ENCODE measurements around the gene MFSD6. TPM values are rescaled to one million over a fixed set of nuclear protein-coding genes. Genes with fewer than 3 reads are reported as not detected.

Gene MFSD6
- total RNA-seq, 2 donors from 2014 or later, result 61.0 to 75.1 TPM

DNA sequence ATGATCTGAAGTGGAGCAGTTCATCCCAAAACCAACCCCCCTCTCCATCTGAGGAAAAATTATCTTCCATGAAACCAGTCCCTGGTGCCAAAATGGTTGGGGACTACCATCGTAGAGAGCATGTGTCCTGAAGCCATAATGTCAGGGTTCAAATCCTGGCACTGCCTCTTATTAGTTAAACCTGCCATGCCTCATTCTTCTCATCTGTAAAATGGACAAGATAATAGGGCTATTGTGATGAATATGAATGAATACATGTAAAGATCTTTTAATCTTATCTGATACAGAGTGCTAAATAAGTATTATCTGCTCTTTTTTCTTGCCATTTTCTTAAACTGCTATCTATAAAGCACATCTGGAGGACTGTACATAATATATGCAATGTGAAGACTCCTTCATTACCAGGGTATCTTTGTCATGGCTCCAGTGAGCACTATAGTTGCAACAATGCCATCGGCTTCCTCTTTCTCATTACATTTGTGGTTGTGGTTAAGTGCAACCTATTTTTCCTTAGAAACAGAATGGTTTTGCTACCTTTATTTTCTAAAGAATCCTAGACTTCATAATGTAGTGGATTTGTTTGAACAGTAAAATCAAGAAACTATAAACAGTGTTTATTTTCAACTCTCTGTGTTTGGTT, 27.0 kb downstream of the MFSD6 start:
- Histone ChIP-seq H3K36me3 (peaks cover 5% of the 10 kb centered on the region), H3K27me3 (replicated peaks; ENCODE audit: insufficient read depth) (no peaks in the 10 kb centered on the region), H3K9me3 (no peaks in the 10 kb centered on the region), H3K4me1 (ENCODE audit: control insufficient read depth in 1 of 2, low read depth in 2 of 2) (peaks cover 3 to 14% of the 10 kb centered on the region in 2 donors), H3K27ac (no peak overlapping the region), H3K4me3 (no peak overlapping the region)
- ATAC-seq (ENCODE audit: insufficient number of reproducible peaks, low FRiP score, low read depth) (no peak), DNase-seq (ENCODE audit: low spot score) (no peak)
- TF ChIP-seq, protein P1, sequence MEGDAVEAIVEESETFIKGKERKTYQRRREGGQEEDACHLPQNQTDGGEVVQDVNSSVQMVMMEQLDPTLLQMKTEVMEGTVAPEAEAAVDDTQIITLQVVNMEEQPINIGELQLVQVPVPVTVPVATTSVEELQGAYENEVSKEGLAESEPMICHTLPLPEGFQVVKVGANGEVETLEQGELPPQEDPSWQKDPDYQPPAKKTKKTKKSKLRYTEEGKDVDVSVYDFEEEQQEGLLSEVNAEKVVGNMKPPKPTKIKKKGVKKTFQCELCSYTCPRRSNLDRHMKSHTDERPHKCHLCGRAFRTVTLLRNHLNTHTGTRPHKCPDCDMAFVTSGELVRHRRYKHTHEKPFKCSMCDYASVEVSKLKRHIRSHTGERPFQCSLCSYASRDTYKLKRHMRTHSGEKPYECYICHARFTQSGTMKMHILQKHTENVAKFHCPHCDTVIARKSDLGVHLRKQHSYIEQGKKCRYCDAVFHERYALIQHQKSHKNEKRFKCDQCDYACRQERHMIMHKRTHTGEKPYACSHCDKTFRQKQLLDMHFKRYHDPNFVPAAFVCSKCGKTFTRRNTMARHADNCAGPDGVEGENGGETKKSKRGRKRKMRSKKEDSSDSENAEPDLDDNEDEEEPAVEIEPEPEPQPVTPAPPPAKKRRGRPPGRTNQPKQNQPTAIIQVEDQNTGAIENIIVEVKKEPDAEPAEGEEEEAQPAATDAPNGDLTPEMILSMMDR (IDR thresholded peaks at IDR 0.05), result no peak

DNA sequence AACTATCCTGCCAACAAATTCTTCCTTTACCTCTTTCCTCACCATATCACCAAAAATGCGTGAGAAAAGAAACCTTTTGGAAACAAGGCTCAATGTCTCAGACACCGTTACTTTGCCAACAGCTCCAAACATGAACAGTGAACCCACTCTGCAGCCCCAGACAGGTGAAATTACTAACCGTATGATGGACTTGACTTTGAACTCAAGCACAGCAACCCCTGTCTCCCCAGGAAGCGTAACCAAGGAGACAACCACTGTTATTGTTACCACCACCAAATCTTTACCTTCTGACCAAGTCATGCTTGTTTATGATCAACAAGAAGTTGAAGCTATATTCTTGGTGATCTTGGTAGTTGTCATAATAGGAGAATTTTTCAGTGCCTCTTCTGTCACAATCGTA, 28.4 kb downstream of the MFSD6 start:
- TF ChIP-seq, protein P1 (IDR thresholded peaks at IDR 0.05), result no peak
- Histone ChIP-seq H3K36me3 (peaks cover 5% of the 10 kb centered on the region), H3K27ac (no peak overlapping the region), H3K27me3 (replicated peaks; ENCODE audit: insufficient read depth) (no peaks in the 10 kb centered on the region), H3K4me3 (no peak overlapping the region), H3K4me1 (ENCODE audit: control insufficient read depth in 1 of 2, low read depth in 2 of 2) (peaks cover 3 to 14% of the 10 kb centered on the region in 2 donors), H3K9me3 (no peaks in the 10 kb centered on the region)
- DNase-seq (ENCODE audit: low spot score) (no peak), ATAC-seq (ENCODE audit: insufficient number of reproducible peaks, low FRiP score, low read depth) (no peak)

DNA sequence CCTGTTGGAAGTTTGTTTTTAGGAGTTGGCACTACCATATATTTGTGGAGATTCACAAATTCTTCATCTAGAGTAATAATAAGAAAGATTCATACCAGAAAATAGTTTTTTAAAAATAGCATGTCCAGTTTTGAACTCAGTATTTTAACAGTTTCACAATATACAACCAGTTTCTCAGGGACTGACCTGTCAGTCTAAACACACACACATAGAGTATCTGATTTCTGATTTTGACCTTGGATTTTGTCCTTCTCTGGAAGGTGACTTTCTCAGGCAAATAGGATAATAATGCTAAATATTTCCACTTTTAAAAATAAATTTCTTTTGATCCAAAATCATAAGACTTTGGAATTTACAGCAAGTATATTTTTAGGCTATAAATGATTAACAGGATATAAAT, 32.0 kb downstream of the MFSD6 start:
- H3K4me1 ChIP-seq (ENCODE audit: control insufficient read depth in 1 of 2, low read depth in 2 of 2), result peaks cover 4 to 10% of the 10 kb centered on the region in 2 donors
- H3K9me3 ChIP-seq, result no peaks in the 10 kb centered on the region
- H3K36me3 ChIP-seq, result peaks cover 5% of the 10 kb centered on the region
- no peaks in the 10 kb centered on the region for H3K27me3 ChIP-seq (replicated peaks; ENCODE audit: insufficient read depth)
- no peak overlapping the region for H3K4me3 ChIP-seq
- TF ChIP-seq, protein P1 (IDR thresholded peaks at IDR 0.05), result no peak
- no peak overlapping the region for H3K27ac ChIP-seq
- DNase-seq (ENCODE audit: low spot score) (no peak), ATAC-seq (ENCODE audit: insufficient number of reproducible peaks, low FRiP score, low read depth) (no peak)

DNA sequence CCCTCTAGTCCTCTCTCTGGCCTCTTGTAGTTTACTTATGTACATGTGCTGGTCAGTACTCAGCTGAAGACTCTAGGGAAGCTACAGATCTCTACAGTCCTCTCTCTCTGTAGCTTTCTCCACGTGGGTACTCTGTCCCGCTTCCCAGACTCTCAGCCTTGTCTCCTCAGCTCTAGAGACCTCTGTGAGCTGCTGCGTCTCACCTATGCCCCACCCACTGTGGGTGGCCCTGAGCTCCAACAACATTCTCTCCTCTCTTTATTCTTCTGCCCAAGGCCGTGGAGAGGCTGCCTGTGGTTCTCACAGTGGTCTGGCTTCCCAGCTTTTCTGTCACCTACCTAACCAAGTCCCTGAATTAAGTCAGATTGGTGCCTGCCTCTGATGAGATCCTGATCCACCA, 33.4 kb downstream of the MFSD6 start:
- ATAC-seq (ENCODE audit: insufficient number of reproducible peaks, low FRiP score, low read depth) (no peak), DNase-seq (ENCODE audit: low spot score) (no peak)
- peaks cover 4% of the 10 kb centered on the region for H3K36me3 ChIP-seq
- TF ChIP-seq, protein P1 (IDR thresholded peaks at IDR 0.05), result no peak
- H3K27me3 ChIP-seq (replicated peaks; ENCODE audit: insufficient read depth), result no peaks in the 10 kb centered on the region
- no peak overlapping the region for H3K27ac ChIP-seq
- H3K4me3 ChIP-seq, result no peak overlapping the region
- H3K9me3 ChIP-seq, result no peaks in the 10 kb centered on the region
- peaks cover 4 to 10% of the 10 kb centered on the region in 2 donors for H3K4me1 ChIP-seq (ENCODE audit: control insufficient read depth in 1 of 2, low read depth in 2 of 2)

DNA sequence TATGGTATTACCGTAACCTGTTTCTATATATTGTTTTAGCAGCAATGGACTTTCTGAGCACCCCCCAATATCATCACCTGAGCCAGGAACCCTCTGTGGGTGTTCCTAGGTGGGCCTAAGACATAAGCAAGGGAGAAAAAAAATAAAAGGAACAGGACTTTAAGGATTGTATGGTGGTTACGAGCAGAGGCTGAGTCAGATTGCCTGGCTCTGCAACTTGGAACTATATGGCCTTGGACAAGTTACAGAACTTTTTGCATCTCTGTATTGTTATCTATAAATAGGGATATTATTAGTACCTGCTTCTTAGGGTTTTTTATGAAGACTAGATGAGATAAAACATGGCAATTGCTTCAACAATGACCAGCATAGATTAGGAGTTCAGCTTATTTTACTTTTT, 34.9 kb downstream of the MFSD6 start:
- peaks cover 4 to 10% of the 10 kb centered on the region in 2 donors for H3K4me1 ChIP-seq (ENCODE audit: control insufficient read depth in 1 of 2, low read depth in 2 of 2)
- TF ChIP-seq, protein P1 (IDR thresholded peaks at IDR 0.05), result no peak
- H3K9me3 ChIP-seq, result no peaks in the 10 kb centered on the region
- H3K27ac ChIP-seq, result no peak overlapping the region
- DNase-seq (ENCODE audit: low spot score), result no peak
- H3K36me3 ChIP-seq, result no peaks in the 10 kb centered on the region
- ATAC-seq (ENCODE audit: insufficient number of reproducible peaks, low FRiP score, low read depth), result no peak
- H3K27me3 ChIP-seq (replicated peaks; ENCODE audit: insufficient read depth), result no peaks in the 10 kb centered on the region
- H3K4me3 ChIP-seq, result no peak overlapping the region

Data from thoracic aorta (tissue), 2 donors.